ENCODE measurements around the gene WDR70.
A peak's percentile ranks its signal among the peaks of the same experiment; 100 is the strongest.

The WDR70 gene

DNA sequence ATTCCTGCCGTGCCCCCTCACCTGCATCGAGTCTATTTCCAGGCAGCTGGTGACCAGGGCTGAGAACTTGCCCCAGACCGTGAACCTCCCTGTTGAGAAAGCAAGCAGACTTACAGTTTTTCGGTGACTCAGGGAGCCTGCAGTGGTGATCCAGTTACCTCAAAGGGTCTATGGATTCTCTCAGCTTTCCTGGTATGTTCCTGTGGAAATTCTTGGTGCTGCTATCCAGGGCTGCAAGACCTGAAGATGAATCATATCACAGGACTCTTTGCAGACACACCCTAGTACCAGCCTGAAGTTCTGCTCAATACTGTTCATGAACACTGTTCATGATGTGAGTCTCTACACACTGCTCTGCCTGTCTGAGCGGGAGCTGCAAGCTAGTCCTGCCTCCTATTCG, 154.7 kb downstream of the WDR70 start:
- Histone ChIP-seq H3K18ac (ENCODE audit: low read length) (no peak overlapping the region), H3K4me2 (ENCODE audit: low read length) (no peak overlapping the region), H4K5ac (ENCODE audit: low read length) (no peak overlapping the region), H2BK120ac (ENCODE audit: low read depth, low read length) (no peak overlapping the region), H2BK15ac (replicated peaks; ENCODE audit: low read depth) (no peak overlapping the region), H3K4ac (ENCODE audit: low read depth, low read length) (no peak overlapping the region), H3K4me1 (ENCODE audit: control insufficient read depth, low read depth, low read length) (no peaks in the 10 kb centered on the region), H3K79me2 (ENCODE audit: control insufficient read depth, insufficient read depth, low read length) (no peaks in the 10 kb centered on the region), H4K8ac (ENCODE audit: low read depth, low read length) (no peak overlapping the region), H2BK5ac (ENCODE audit: low read length) (no peak overlapping the region), H3K4me3 (ENCODE audit: low read length) (no peak overlapping the region), H3K36me3 (ENCODE audit: control insufficient read depth, insufficient read depth, low read length) (no peaks in the 10 kb centered on the region), H3K79me1 (ENCODE audit: low read length) (no peaks in the 10 kb centered on the region), H3K56ac (ENCODE audit: low read length) (no peak overlapping the region), H3K9ac (ENCODE audit: low read length) (no peak overlapping the region), H3K27ac (ENCODE audit: low read depth, low read length) (no peak overlapping the region), H3K23ac (ENCODE audit: low read length) (no peak overlapping the region), H3K27me3 (ENCODE audit: insufficient read depth, low read length, poor library complexity) (no peaks in the 10 kb centered on the region), H2AK5ac (ENCODE audit: low read length) (no peak overlapping the region)
- DNase-seq = no peak
- no CpG with 5 or more reads among the region's 6 CpGs for WGBS (ENCODE audit: extremely low coverage, insufficient coverage, low lambda C conversion rate)

DNA sequence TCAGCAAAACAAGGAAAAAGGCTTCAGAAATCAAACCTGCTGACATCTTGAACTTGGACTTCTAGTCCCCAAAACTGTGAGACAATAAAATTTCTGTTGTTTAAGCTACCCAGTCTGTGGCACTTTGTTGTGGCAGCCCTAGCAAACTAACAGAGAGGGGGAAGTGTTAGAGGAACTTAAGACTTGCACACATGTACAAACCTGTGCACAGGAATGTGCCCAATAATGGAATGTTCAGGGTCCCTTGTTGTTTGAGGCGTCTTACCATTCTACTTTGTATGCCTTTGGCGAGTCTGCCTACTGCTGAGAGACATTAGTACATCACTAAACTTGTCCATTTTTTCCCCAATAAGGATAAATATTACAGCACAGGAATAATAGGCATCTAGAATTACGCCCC, 160.3 kb downstream of the WDR70 start:
- H3K9ac ChIP-seq (ENCODE audit: low read length) = no peak overlapping the region
- H4K8ac ChIP-seq (ENCODE audit: low read depth, low read length) = no peak overlapping the region
- H3K4ac ChIP-seq (ENCODE audit: low read depth, low read length) = no peak overlapping the region
- H2BK5ac ChIP-seq (ENCODE audit: low read length) = no peak overlapping the region
- H3K79me2 ChIP-seq (ENCODE audit: control insufficient read depth, insufficient read depth, low read length) = no peaks in the 10 kb centered on the region
- H2AK5ac ChIP-seq (ENCODE audit: low read length) = no peak overlapping the region
- no peak overlapping the region for H3K56ac ChIP-seq (ENCODE audit: low read length)
- H2BK120ac ChIP-seq (ENCODE audit: low read depth, low read length) = no peak overlapping the region
- H3K4me3 ChIP-seq (ENCODE audit: low read length) = no peak overlapping the region
- H3K4me2 ChIP-seq (ENCODE audit: low read length) = no peak overlapping the region
- H3K36me3 ChIP-seq (ENCODE audit: control insufficient read depth, insufficient read depth, low read length) = no peaks in the 10 kb centered on the region
- H4K5ac ChIP-seq (ENCODE audit: low read length) = no peak overlapping the region
- no peak overlapping the region for H3K18ac ChIP-seq (ENCODE audit: low read length)
- H3K79me1 ChIP-seq (ENCODE audit: low read length) = no peaks in the 10 kb centered on the region
- H3K23ac ChIP-seq (ENCODE audit: low read length) = no peak overlapping the region
- no peaks in the 10 kb centered on the region for H3K27me3 ChIP-seq (ENCODE audit: insufficient read depth, low read length, poor library complexity)
- no peak overlapping the region for H2BK15ac ChIP-seq (replicated peaks; ENCODE audit: low read depth)
- H3K4me1 ChIP-seq (ENCODE audit: control insufficient read depth, low read depth, low read length) = no peaks in the 10 kb centered on the region
- no CpG with 5 or more reads among the region's 3 CpGs for WGBS (ENCODE audit: extremely low coverage, insufficient coverage, low lambda C conversion rate)
- H3K27ac ChIP-seq (ENCODE audit: low read depth, low read length) = no peak overlapping the region
- DNase-seq = no peak

DNA sequence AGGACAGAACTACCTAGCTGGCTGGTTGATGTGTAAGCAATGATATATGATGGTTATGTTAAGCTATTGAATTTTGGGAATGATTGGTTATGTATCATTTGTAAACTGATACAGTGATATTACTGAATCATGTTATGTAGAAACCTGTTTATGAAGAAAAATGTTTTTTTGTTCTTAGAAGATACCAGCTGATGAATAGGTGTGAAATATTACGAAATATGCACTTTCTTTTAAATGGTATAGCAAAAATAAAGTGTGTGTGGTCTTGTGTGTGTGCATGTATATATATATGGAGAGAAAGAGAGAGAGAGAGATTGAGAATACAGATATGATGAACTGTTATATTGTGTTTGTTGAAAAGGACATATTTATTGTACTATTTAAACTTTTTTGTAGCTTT, 164.1 kb downstream of the WDR70 start:
- H3K9ac ChIP-seq (ENCODE audit: low read length) = no peak overlapping the region
- no peaks in the 10 kb centered on the region for H3K79me2 ChIP-seq (ENCODE audit: control insufficient read depth, insufficient read depth, low read length)
- H3K56ac ChIP-seq (ENCODE audit: low read length) = no peak overlapping the region
- no peak overlapping the region for H4K5ac ChIP-seq (ENCODE audit: low read length)
- H2AK5ac ChIP-seq (ENCODE audit: low read length) = no peak overlapping the region
- no peak overlapping the region for H3K4ac ChIP-seq (ENCODE audit: low read depth, low read length)
- no peak overlapping the region for H2BK15ac ChIP-seq (replicated peaks; ENCODE audit: low read depth)
- no CpG with 5 or more reads among the region's 1 CpG for WGBS (ENCODE audit: extremely low coverage, insufficient coverage, low lambda C conversion rate)
- DNase-seq = no peak
- H2BK5ac ChIP-seq (ENCODE audit: low read length) = no peak overlapping the region
- no peak overlapping the region for H2BK120ac ChIP-seq (ENCODE audit: low read depth, low read length)
- no peak overlapping the region for H3K4me2 ChIP-seq (ENCODE audit: low read length)
- H3K23ac ChIP-seq (ENCODE audit: low read length) = no peak overlapping the region
- H3K18ac ChIP-seq (ENCODE audit: low read length) = no peak overlapping the region
- H3K4me3 ChIP-seq (ENCODE audit: low read length) = no peak overlapping the region
- no peaks in the 10 kb centered on the region for H3K27me3 ChIP-seq (ENCODE audit: insufficient read depth, low read length, poor library complexity)
- no peaks in the 10 kb centered on the region for H3K36me3 ChIP-seq (ENCODE audit: control insufficient read depth, insufficient read depth, low read length)
- H3K27ac ChIP-seq (ENCODE audit: low read depth, low read length) = no peak overlapping the region
- no peaks in the 10 kb centered on the region for H3K4me1 ChIP-seq (ENCODE audit: control insufficient read depth, low read depth, low read length)
- no peaks in the 10 kb centered on the region for H3K79me1 ChIP-seq (ENCODE audit: low read length)
- H4K8ac ChIP-seq (ENCODE audit: low read depth, low read length) = no peak overlapping the region

DNA sequence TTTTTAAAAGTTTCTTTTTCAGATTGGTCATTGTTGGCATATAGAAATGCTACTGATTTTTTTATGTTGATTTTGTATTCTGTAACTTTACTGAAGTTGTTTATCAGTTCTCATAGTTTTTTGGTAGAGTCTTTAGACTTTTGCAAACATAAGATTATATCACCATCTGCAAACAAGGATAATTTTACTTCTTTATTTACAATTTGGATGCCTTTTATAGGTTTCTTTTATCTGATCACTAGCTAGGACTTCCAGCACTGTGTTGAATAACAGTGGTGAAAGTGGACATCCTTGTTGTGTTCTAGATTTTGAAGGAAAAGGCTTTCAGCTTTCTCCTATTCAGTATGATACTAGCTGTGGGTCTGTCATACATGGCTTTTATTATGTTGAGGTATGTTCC, 170.3 kb downstream of the WDR70 start:
- H3K9ac ChIP-seq (ENCODE audit: low read length) = no peak overlapping the region
- H3K27me3 ChIP-seq (ENCODE audit: insufficient read depth, low read length, poor library complexity) = no peaks in the 10 kb centered on the region

DNA sequence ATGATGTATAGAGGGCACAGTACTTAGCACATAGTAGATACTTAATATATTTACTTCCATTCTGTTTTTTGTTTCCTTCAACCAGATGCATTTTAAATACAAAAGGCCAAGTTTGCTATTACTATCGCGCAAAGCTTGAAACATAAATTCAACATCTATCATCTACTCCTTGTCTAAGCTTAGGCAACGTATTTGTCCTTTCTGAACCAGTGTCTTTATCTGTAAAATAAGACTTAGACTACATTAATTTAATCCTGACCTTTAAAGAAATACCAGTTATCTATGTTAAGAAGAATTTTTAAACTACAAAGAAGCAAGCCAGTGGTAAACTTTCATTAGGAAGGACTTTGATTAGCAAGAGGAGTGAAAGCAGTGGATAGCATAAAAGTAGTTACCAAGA, 173.0 kb downstream of the WDR70 start:
- Histone ChIP-seq H3K4me2 (ENCODE audit: low read length) (no peak overlapping the region), H3K27ac (ENCODE audit: low read depth, low read length) (no peak overlapping the region), H2AK5ac (ENCODE audit: low read length) (no peak overlapping the region), H3K23ac (ENCODE audit: low read length) (no peak overlapping the region), H3K27me3 (ENCODE audit: insufficient read depth, low read length, poor library complexity) (no peaks in the 10 kb centered on the region), H3K79me2 (ENCODE audit: control insufficient read depth, insufficient read depth, low read length) (no peaks in the 10 kb centered on the region), H2BK5ac (ENCODE audit: low read length) (no peak overlapping the region), H3K4ac (ENCODE audit: low read depth, low read length) (no peak overlapping the region), H4K8ac (ENCODE audit: low read depth, low read length) (no peak overlapping the region), H3K36me3 (ENCODE audit: control insufficient read depth, insufficient read depth, low read length) (no peaks in the 10 kb centered on the region), H3K79me1 (ENCODE audit: low read length) (no peaks in the 10 kb centered on the region), H4K5ac (ENCODE audit: low read length) (no peak overlapping the region), H3K18ac (ENCODE audit: low read length) (no peak overlapping the region), H2BK120ac (ENCODE audit: low read depth, low read length) (no peak overlapping the region), H3K9ac (ENCODE audit: low read length) (no peak overlapping the region), H3K4me1 (ENCODE audit: control insufficient read depth, low read depth, low read length) (peaks cover 8% of the 10 kb centered on the region), H3K4me3 (ENCODE audit: low read length) (no peak overlapping the region), H3K56ac (ENCODE audit: low read length) (no peak overlapping the region), H2BK15ac (replicated peaks; ENCODE audit: low read depth) (no peak overlapping the region)
- no CpG with 5 or more reads among the region's 3 CpGs for WGBS (ENCODE audit: extremely low coverage, insufficient coverage, low lambda C conversion rate)
- no peak for DNase-seq

More for the DNA sequence above, 170.3 kb downstream of the WDR70 start:
- H3K27ac ChIP-seq (ENCODE audit: low read depth, low read length) = no peak overlapping the region
- H2AK5ac ChIP-seq (ENCODE audit: low read length) = no peak overlapping the region
- H3K56ac ChIP-seq (ENCODE audit: low read length) = no peak overlapping the region
- no peak overlapping the region for H2BK5ac ChIP-seq (ENCODE audit: low read length)
- no peak overlapping the region for H3K4ac ChIP-seq (ENCODE audit: low read depth, low read length)
- H2BK120ac ChIP-seq (ENCODE audit: low read depth, low read length) = no peak overlapping the region
- no peak overlapping the region for H4K5ac ChIP-seq (ENCODE audit: low read length)
- no peak overlapping the region for H3K23ac ChIP-seq (ENCODE audit: low read length)
- H2BK15ac ChIP-seq (replicated peaks; ENCODE audit: low read depth) = no peak overlapping the region
- H4K8ac ChIP-seq (ENCODE audit: low read depth, low read length) = no peak overlapping the region
- no peak overlapping the region for H3K4me3 ChIP-seq (ENCODE audit: low read length)
- H3K4me2 ChIP-seq (ENCODE audit: low read length) = no peak overlapping the region
- no peaks in the 10 kb centered on the region for H3K79me1 ChIP-seq (ENCODE audit: low read length)
- no peak for DNase-seq
- peaks cover 8% of the 10 kb centered on the region for H3K4me1 ChIP-seq (ENCODE audit: control insufficient read depth, low read depth, low read length)
- no peaks in the 10 kb centered on the region for H3K36me3 ChIP-seq (ENCODE audit: control insufficient read depth, insufficient read depth, low read length)
- H3K18ac ChIP-seq (ENCODE audit: low read length) = no peak overlapping the region
- H3K79me2 ChIP-seq (ENCODE audit: control insufficient read depth, insufficient read depth, low read length) = no peaks in the 10 kb centered on the region

DNA sequence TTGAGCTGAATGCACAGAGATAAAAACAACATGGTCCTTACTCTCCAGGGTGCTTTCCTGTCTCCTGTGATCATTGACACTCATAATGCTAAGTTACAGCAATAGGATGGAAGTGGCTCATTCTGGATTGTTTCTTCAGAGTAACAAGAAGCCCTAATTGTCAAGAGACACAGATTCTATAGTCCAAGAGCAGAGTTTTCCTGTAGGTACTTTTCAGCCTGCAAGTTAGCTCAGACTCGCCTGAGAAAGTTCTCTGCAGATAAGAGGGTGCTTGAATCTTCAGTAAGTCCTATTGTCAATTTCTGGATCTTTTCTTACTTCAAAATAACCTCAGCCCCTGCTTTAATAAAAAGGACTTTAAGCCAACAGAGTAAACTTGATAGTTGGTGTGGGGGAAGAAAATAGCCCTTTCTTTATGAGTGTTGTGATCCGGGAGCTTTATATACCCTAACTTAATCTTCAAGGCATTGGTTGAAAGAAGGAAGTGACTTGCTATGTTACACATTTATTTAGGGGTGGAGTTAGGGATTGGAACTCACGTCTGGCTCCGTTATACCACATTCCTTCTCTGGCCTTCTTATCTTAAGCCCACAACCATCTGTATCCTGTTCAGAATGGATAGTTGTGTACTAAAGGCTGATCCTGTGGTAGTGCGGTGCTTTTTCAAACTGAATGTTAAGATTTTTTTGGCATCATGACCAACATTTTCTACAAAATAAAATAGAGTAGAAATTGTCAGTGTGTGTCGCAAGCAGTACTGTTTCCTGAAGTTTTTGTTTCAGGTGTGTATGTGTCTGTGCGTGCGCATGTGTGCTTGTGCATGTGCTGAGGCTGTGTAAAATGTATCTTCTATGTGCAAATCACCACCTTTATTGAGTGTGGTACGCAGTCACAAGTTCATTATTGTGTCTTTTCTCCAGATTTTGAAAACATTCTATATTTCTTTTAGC, 173.9 kb downstream of the WDR70 start:
- Histone ChIP-seq H4K5ac (ENCODE audit: low read length) (no peak overlapping the region), H3K27ac (ENCODE audit: low read depth, low read length) (peak overlapping the region; percentile 17), H3K4me1 (ENCODE audit: control insufficient read depth, low read depth, low read length) (peaks cover 8% of the 10 kb centered on the region)

More for the DNA sequence above, 173.9 kb downstream of the WDR70 start:
- DNase-seq = peak; percentile 80
- H3K36me3 ChIP-seq (ENCODE audit: control insufficient read depth, insufficient read depth, low read length) = no peaks in the 10 kb centered on the region
- no peak overlapping the region for H3K4ac ChIP-seq (ENCODE audit: low read depth, low read length)
- H3K56ac ChIP-seq (ENCODE audit: low read length) = peak overlapping the region; percentile 64
- no CpG with 5 or more reads among the region's 9 CpGs for WGBS (ENCODE audit: extremely low coverage, insufficient coverage, low lambda C conversion rate)
- H2BK120ac ChIP-seq (ENCODE audit: low read depth, low read length) = no peak overlapping the region
- no peak overlapping the region for H2BK5ac ChIP-seq (ENCODE audit: low read length)
- H3K4me2 ChIP-seq (ENCODE audit: low read length) = no peak overlapping the region
- H4K8ac ChIP-seq (ENCODE audit: low read depth, low read length) = no peak overlapping the region
- H3K79me2 ChIP-seq (ENCODE audit: control insufficient read depth, insufficient read depth, low read length) = no peaks in the 10 kb centered on the region
- no peak overlapping the region for H2AK5ac ChIP-seq (ENCODE audit: low read length)
- no peak overlapping the region for H3K9ac ChIP-seq (ENCODE audit: low read length)
- H2BK15ac ChIP-seq (replicated peaks; ENCODE audit: low read depth) = no peak overlapping the region
- no peaks in the 10 kb centered on the region for H3K79me1 ChIP-seq (ENCODE audit: low read length)
- H3K18ac ChIP-seq (ENCODE audit: low read length) = peak overlapping the region; percentile 60
- no peaks in the 10 kb centered on the region for H3K27me3 ChIP-seq (ENCODE audit: insufficient read depth, low read length, poor library complexity)
- H3K23ac ChIP-seq (ENCODE audit: low read length) = no peak overlapping the region
- no peak overlapping the region for H3K4me3 ChIP-seq (ENCODE audit: low read length)
